HepG2 (cell line): ENCODE data around the gene FAM124B. TPM values are rescaled to one million over a fixed set of nuclear protein-coding genes. Genes with fewer than 3 reads are reported as not detected.

Experiments
- ATAC-seq: fragments of 200-7000 bp; cut with Tn5 transposase; 3 replicates; pipeline ENCODE4 v1.9.1; 2020; ENCODE audit warnings: mild to moderate bottlenecking, moderate library complexity
- BruUV-seq: library from RNA; stranded (reverse); fragments of 400-500 nt; replicated peaks from 2 replicates; lab custom pipeline; 2021; lab: Mats Ljungman, UMichigan
- CTCF ChIA-PET: fragments of 300-600 bp; formaldehyde crosslinking; extraction: SDS; loops from one replicate; lab custom pipeline; 2021; ENCODE audit warnings: low total read pairs, inconsistent platforms, low intra/inter-chr PET ratio; lab: Yijun Ruan, JAX
- POLR2A ChIA-PET: fragments of 350-600 bp; sonication (Branson Sonifier 250); formaldehyde crosslinking; loops from one replicate; lab custom pipeline; 2020; ENCODE audit warnings: antibody characterized with exemption, inconsistent platforms; lab: Yijun Ruan, JAX
- DNase-seq: peaks from one replicate; pipeline ENCODE4 v3.0.0-alpha.2; 2015; ENCODE audit warnings: low spot score
- FAIRE-seq: peaks from 3 replicates; lab custom pipeline; 2011; peaks lifted over from hg19 to GRCh38; lab: Jason Lieb, UNC
- H2AFZ ChIP-seq: one replicate; pipeline ENCODE4 v1.6.1; 2011; ENCODE audit warnings: low read length, inconsistent platforms
- H3K27ac ChIP-seq: fragments of 300-600 bp; 3 replicates; pipeline ENCODE4 v1.8.0; 2011; ENCODE audit warnings: mixed run types, mild to moderate bottlenecking, mixed read lengths, low read length, inconsistent platforms; ENCODE audit not compliant: insufficient read depth; ENCODE audit errors: extremely low read length
- H3K27me3 ChIP-seq, 2 experiments: fragments of 200-600 bp in 1 of 2; 2 replicates in 1 of 2; 3 replicates in 1 of 2; pipeline versions ENCODE4 v1.6.0 to v1.8.0; 2011; ENCODE audit warnings: low read length in 2 of 2, mild to moderate bottlenecking in 2 of 2, moderate library complexity in 2 of 2, inconsistent platforms in 1 of 2; ENCODE audit not compliant: insufficient read depth in 2 of 2, control insufficient read depth in 1 of 2
- H3K36me3 ChIP-seq, 2 experiments: fragments of 200-600 bp in 1 of 2; replicated peaks in 1 of 2; 2 replicates in 1 of 2; 3 replicates in 1 of 2; pipeline versions ENCODE4 v1.5.1 to v1.8.0; 2011; ENCODE audit warnings: low read length in 2 of 2, inconsistent platforms in 1 of 2; ENCODE audit not compliant: insufficient read depth in 2 of 2, control insufficient read depth in 1 of 2
- H3K4me1 ChIP-seq: 2 replicates; pipeline ENCODE4 v1.5.1; 2012; ENCODE audit warnings: low read length, inconsistent platforms; ENCODE audit not compliant: insufficient read depth
- H3K4me2 ChIP-seq: 2 replicates; pipeline ENCODE4 v1.6.0; 2011; ENCODE audit warnings: low read depth, low read length, inconsistent platforms
- H3K4me3 ChIP-seq, 3 experiments: fragments of 200-600 bp in 1 of 3; sonication (generic), shearing (Covaris generic) in 1 of 3; replicated peaks in 1 of 3; 2 replicates each; pipeline ENCODE4 v1.5.1; 2011 to 2016; ENCODE audit warnings: low read length in 3 of 3, inconsistent platforms in 2 of 3, low read depth in 2 of 3, mild to moderate bottlenecking in 2 of 3, control low read depth in 1 of 3, mixed read lengths in 1 of 3; ENCODE audit not compliant: insufficient read depth in 1 of 3
- H3K79me2 ChIP-seq: one replicate; pipeline ENCODE4 v1.6.1; 2011; ENCODE audit warnings: low read length, inconsistent platforms; ENCODE audit not compliant: insufficient read depth
- H3K9ac ChIP-seq: 2 replicates; pipeline ENCODE4 v1.6.0; 2011; ENCODE audit warnings: mild to moderate bottlenecking, low read depth, low read length, inconsistent platforms; ENCODE audit not compliant: insufficient read depth
- H3K9me3 ChIP-seq: 2 replicates; pipeline ENCODE4 v1.5.1; 2012; ENCODE audit warnings: mild to moderate bottlenecking, low read length
- H4K20me1 ChIP-seq: 2 replicates; pipeline ENCODE4 v1.6.0; 2011; ENCODE audit warnings: inconsistent platforms, mild to moderate bottlenecking, low read length, moderate library complexity; ENCODE audit not compliant: insufficient read depth
- CEBPZ ChIP-seq: IDR thresholded peaks from 2 replicates; pipeline ENCODE4 v1.6.1; 2012; ENCODE audit warnings: low read length, improper control_type of control experiment
- ETS1 ChIP-seq: sonication (generic); formaldehyde crosslinking; IDR thresholded peaks from 2 replicates; pipeline ENCODE4 v1.4.0; 2020; ENCODE audit warnings: missing genetic modification reagents
- FIP1L1 ChIP-seq: fragments of 200-400 bp; formaldehyde crosslinking; IDR thresholded peaks from 2 replicates; pipeline ENCODE4 v1.6.1; 2018; ENCODE audit warnings: low read depth, mild to moderate bottlenecking, low read length, moderate library complexity, borderline replicate concordance; ENCODE audit not compliant: insufficient read depth
- NFRKB ChIP-seq: fragments of 450-650 bp; IDR thresholded peaks from 2 replicates; pipeline ENCODE4 v1.6.1; 2017
- POGZ ChIP-seq: sonication (generic); formaldehyde crosslinking; IDR thresholded peaks from 2 replicates; pipeline ENCODE4 v1.4.0; 2020; ENCODE audit warnings: mild to moderate bottlenecking, missing genetic modification reagents
- SKIL ChIP-seq: sonication (generic); formaldehyde crosslinking; IDR thresholded peaks from 2 replicates; pipeline ENCODE4 v1.8.0; 2022; ENCODE audit warnings: missing genetic modification reagents, mild to moderate bottlenecking, moderate library complexity, borderline replicate concordance
- SMARCE1 ChIP-seq: fragments of 450-650 bp; IDR thresholded peaks from 2 replicates; pipeline ENCODE4 v1.6.1; 2017; ENCODE audit warnings: borderline replicate concordance
- SP1 ChIP-seq, 2 experiments: fragments of 450-650 bp in 1 of 2; sonication (generic) in 1 of 2; formaldehyde crosslinking in 1 of 2; IDR thresholded peaks; 2 replicates each; pipeline versions ENCODE4 v1.4.0 to v1.6.1; 2016 to 2020; ENCODE audit warnings: missing genetic modification reagents in 1 of 2
- TMF1 ChIP-seq: sonication (generic); formaldehyde crosslinking; IDR thresholded peaks from 2 replicates; pipeline ENCODE4 v1.8.1; 2022; ENCODE audit warnings: low read depth, missing genetic modification reagents
- ZNF724P ChIP-seq: sonication (generic); formaldehyde crosslinking; IDR thresholded peaks from 2 replicates; pipeline ENCODE4 v1.8.0; 2022; ENCODE audit warnings: missing genetic modification reagents, borderline replicate concordance
- ZNF772 ChIP-seq: sonication (generic); formaldehyde crosslinking; IDR thresholded peaks from 2 replicates; pipeline ENCODE4 v1.5.0; 2020; ENCODE audit warnings: mild to moderate bottlenecking, missing genetic modification reagents
- ZNF879 ChIP-seq: sonication (generic); formaldehyde crosslinking; IDR thresholded peaks from 2 replicates; pipeline ENCODE4 v1.8.1; 2023; ENCODE audit warnings: missing genetic modification reagents
- WGBS: methylation state at CpG from one replicate; pipeline ENCODE4 v1.1.6; 2017; ENCODE audit warnings: low lambda C conversion rate; 5-methylcytosine and 5-hydroxymethylcytosine counted together
- in situ Hi-C: cut with HindIII; loops from 2 replicates; pipeline ENCODE4 v1.10.0; 2017; ENCODE audit warnings: low pct_unique_long_range_greater_than_20kb; ENCODE audit not compliant: extremely low pct_ligation_motif_present
- intact Hi-C: fragments of 100-400 bp; cut with micrococcal nuclease; formaldehyde crosslinking; loops from one replicate; pipeline ENCODE4 v1.10.0; 2022; ENCODE audit not compliant: unreplicated experiment
- polyA plus RNA-seq, 8 experiments: library from polyadenylated mRNA; depleted of rRNA in 3 of 8; stranded (reverse) in 7 of 8; unstranded in 1 of 8; fragments of >200 nt; fragmentation: Illumina TruSeq in 4 of 8; extraction: Trizol in 4 of 8; gene quantifications; 2 replicates each; pipeline versions ENCODE4 v1.2.1 to v1.2.3, GENCODE V29; 2011 to 2016; ENCODE audit warnings: low read depth in 4 of 8, missing spikeins in 1 of 8, mixed read lengths in 1 of 8; ENCODE audit not compliant: insufficient read depth in 1 of 8
- total RNA-seq, 5 experiments: library from RNA; depleted of rRNA; stranded (reverse); fragments of >200 nt; fragmentation: Illumina TruSeq; extraction: Trizol; gene quantifications; 2 replicates each; pipeline ENCODE4 v1.2.3, GENCODE V29; 2016; ENCODE audit warnings: low read depth in 1 of 5

FAM124B gene
- total and polyA plus RNA-seq, 2 of the 13 experiments (the other 11 are each of a cell fraction or from before 2014, with no cell fraction given) = not detected

- ChIA-PET CTCF (no interaction called here), POLR2A (no interaction called here)
- in situ Hi-C loops = no loop called here
- 8% methylated on average over 5 of the region's 5 CpGs for WGBS
- no peak overlapping the region for H3K27ac ChIP-seq
- intact Hi-C loops = no loop called here
- ATAC-seq (no peak), FAIRE-seq (no peak), DNase-seq (no peak)
- no peak overlapping the region for H3K9ac ChIP-seq
- BruUV-seq = no TSS peak
- no peak overlapping the region for H3K4me3 ChIP-seq
- no peak overlapping the region for H2AFZ ChIP-seq
- H4K20me1 ChIP-seq = no peaks in the 10 kb centered on the region
- H3K27me3 ChIP-seq = 0 out of 5 replicates have a peak, but pooled peaks cover 0 to 4% of the 10 kb centered on the region in 2 experiments
- no peaks in the 10 kb centered on the region for H3K4me1 ChIP-seq
- H3K79me2 ChIP-seq = no peaks in the 10 kb centered on the region
- peaks cover 10% of the 10 kb centered on the region; the same call in 1 of the 2 replicates for H3K9me3 ChIP-seq
- H3K4me2 ChIP-seq = no peak overlapping the region
- TF ChIP-seq ZNF772 (no peak), SP1 (IDR thresholded peaks at IDR 0.05) (no peak), SP1 (CRISPR knock-in tag; IDR thresholded peaks at IDR 0.05) (no peak)
- no peaks in the 10 kb centered on the region for H3K36me3 ChIP-seq
Observed at GRCh38 chr2:224407241-224407701, 5.4 kb upstream of the FAM124B start.

GRCh38 chr2:224405841-224406370 lies 4.0 kb upstream of the FAM124B start:
- intact Hi-C loops = no loop called here
- TF ChIP-seq ZNF879 = no peak
- TF ChIP-seq NFRKB = no peak
- TF ChIP-seq ETS1 (CRISPR knock-in tag) = no peak
- TF ChIP-seq FIP1L1 = no peak
- no peak for TF ChIP-seq POGZ (CRISPR knock-in tag)
- TF ChIP-seq CEBPZ = no peak
- no peak for TF ChIP-seq TMF1
- TF ChIP-seq SKIL (CRISPR knock-in tag) = no peak
- no peak for TF ChIP-seq SMARCE1
- no peak for TF ChIP-seq ZNF724P

More at GRCh38 chr2:224405841-224406370, 4.0 kb upstream of the FAM124B start:
- in situ Hi-C loops = no loop called here
- no peak overlapping the region for H2AFZ ChIP-seq
- peaks cover 10% of the 10 kb centered on the region; the same call in 1 of the 2 replicates for H3K9me3 ChIP-seq
- DNase-seq (no peak), FAIRE-seq (no peak), ATAC-seq (no peak)
- no TSS peak for BruUV-seq
- H4K20me1 ChIP-seq = no peaks in the 10 kb centered on the region
- POLR2A ChIA-PET = no interaction called here
- H3K27me3 ChIP-seq = peaks cover 3 to 13% of the 10 kb centered on the region in 2 experiments; a peak in 3 of 5 replicates
- H3K4me1 ChIP-seq = no peaks in the 10 kb centered on the region
- H3K79me2 ChIP-seq = no peaks in the 10 kb centered on the region
- no peak overlapping the region for H3K4me3 ChIP-seq
- H3K9ac ChIP-seq = no peak overlapping the region
- H3K27ac ChIP-seq = no peak overlapping the region
- CTCF ChIA-PET = no interaction called here
- H3K36me3 ChIP-seq = no peaks in the 10 kb centered on the region
- no peak overlapping the region for H3K4me2 ChIP-seq
- WGBS = 4% methylated on average over 4 of the region's 4 CpGs
